PC-9 (cell line): Measurements from ENCODE around the gene LPIN2.

Experiments
- EZH2 ChIP-seq: fragments of 200-600 bp; sonication (generic); IDR thresholded peaks from 2 replicates; pipeline ENCODE4 v1.8.0; 2017; ENCODE audit warnings: antibody characterized with exemption, low read depth
- TF ChIP-seq, protein P1 (sequence below): fragments of 200-600 bp; sonication (generic); conservative IDR thresholded peaks from 2 replicates; pipeline ENCODE4 v1.6.1; 2017; ENCODE audit warnings: mixed run types, antibody characterized with exemption, mild to moderate bottlenecking, moderate library complexity

DNA sequence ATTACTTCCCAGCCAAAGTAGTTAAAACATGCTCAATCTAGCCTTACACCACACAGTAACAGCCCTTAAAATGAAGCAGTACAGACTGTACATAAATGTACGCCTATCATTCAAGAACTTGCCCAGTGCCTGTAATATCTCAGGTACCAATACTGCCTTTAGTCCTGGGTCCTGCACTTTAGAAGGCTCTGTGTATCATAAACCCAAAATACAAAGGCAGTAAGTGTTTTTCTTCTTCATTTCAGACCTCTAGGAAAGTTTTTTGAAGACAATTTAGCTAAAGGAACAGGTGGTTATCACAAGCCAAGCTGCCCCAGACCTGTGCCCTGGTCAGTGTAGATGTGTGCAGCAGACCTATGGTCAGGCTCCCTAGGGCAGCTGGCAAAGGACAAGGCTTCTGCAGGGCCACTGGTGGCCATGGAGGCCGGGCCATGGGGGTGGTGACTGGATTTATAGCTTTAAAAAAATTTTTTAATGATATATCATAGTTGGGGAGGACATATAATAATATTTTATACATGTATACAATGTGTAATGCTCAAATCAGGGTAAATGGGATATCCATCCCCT lies 18.8 kb downstream of the LPIN2 start:
- TF ChIP-seq, protein P1, sequence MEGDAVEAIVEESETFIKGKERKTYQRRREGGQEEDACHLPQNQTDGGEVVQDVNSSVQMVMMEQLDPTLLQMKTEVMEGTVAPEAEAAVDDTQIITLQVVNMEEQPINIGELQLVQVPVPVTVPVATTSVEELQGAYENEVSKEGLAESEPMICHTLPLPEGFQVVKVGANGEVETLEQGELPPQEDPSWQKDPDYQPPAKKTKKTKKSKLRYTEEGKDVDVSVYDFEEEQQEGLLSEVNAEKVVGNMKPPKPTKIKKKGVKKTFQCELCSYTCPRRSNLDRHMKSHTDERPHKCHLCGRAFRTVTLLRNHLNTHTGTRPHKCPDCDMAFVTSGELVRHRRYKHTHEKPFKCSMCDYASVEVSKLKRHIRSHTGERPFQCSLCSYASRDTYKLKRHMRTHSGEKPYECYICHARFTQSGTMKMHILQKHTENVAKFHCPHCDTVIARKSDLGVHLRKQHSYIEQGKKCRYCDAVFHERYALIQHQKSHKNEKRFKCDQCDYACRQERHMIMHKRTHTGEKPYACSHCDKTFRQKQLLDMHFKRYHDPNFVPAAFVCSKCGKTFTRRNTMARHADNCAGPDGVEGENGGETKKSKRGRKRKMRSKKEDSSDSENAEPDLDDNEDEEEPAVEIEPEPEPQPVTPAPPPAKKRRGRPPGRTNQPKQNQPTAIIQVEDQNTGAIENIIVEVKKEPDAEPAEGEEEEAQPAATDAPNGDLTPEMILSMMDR = no peak
- TF ChIP-seq EZH2 = no peak
